Measurements from ENCODE around the gene ASTN1.

The ASTN1 gene

GRCh38 chr1:176876966-176877515 is 287.5 kb downstream of the ASTN1 start:
- H3K4me1 Mint-ChIP-seq (ENCODE audit: low read depth) = no peaks in the 10 kb centered on the region
- H3K27me3 Mint-ChIP-seq (ENCODE audit: low read depth) = no peaks in the 10 kb centered on the region
- H3K4me3 Mint-ChIP-seq = no peak overlapping the region
- H3K36me3 Mint-ChIP-seq (ENCODE audit: low read depth) = no peaks in the 10 kb centered on the region
- no peak overlapping the region for H3K27ac Mint-ChIP-seq
- H3K9me3 Mint-ChIP-seq = no peaks in the 10 kb centered on the region

- Mint-ChIP-seq H3K9me3 (no peaks in the 10 kb centered on the region), H3K4me3 (no peak overlapping the region), H3K4me1 (ENCODE audit: low read depth) (no peaks in the 10 kb centered on the region), H3K36me3 (ENCODE audit: low read depth) (no peaks in the 10 kb centered on the region), H3K27ac (no peak overlapping the region), H3K27me3 (ENCODE audit: low read depth) (no peaks in the 10 kb centered on the region)
Measured at GRCh38 chr1:176869577-176869976, 294.9 kb downstream of the ASTN1 start.

- no peak overlapping the region for H3K4me3 Mint-ChIP-seq
- no peaks in the 10 kb centered on the region for H3K4me1 Mint-ChIP-seq (ENCODE audit: low read depth)
- no peaks in the 10 kb centered on the region for H3K9me3 Mint-ChIP-seq
- no peaks in the 10 kb centered on the region for H3K36me3 Mint-ChIP-seq (ENCODE audit: low read depth)
- no peaks in the 10 kb centered on the region for H3K27me3 Mint-ChIP-seq (ENCODE audit: low read depth)
- no peak overlapping the region for H3K27ac Mint-ChIP-seq
Measured at GRCh38 chr1:176866011-176866714, 298.3 kb downstream of the ASTN1 start.

- Mint-ChIP-seq H3K4me1 (ENCODE audit: low read depth) (no peaks in the 10 kb centered on the region), H3K27me3 (ENCODE audit: low read depth) (no peaks in the 10 kb centered on the region), H3K9me3 (no peaks in the 10 kb centered on the region), H3K4me3 (no peak overlapping the region), H3K36me3 (ENCODE audit: low read depth) (no peaks in the 10 kb centered on the region), H3K27ac (no peak overlapping the region)
Measured at GRCh38 chr1:176864211-176864610, 300.3 kb downstream of the ASTN1 start.

- H3K36me3 Mint-ChIP-seq (ENCODE audit: low read depth) = no peaks in the 10 kb centered on the region
- no peaks in the 10 kb centered on the region for H3K27me3 Mint-ChIP-seq (ENCODE audit: low read depth)
- H3K9me3 Mint-ChIP-seq = no peaks in the 10 kb centered on the region
Measured at GRCh38 chr1:176863613-176864012, 300.9 kb downstream of the ASTN1 start.

GRCh38 chr1:176858433-176858916 is 306.0 kb downstream of the ASTN1 start:
- Mint-ChIP-seq H3K36me3 (ENCODE audit: low read depth) (no peaks in the 10 kb centered on the region), H3K4me1 (ENCODE audit: low read depth) (no peaks in the 10 kb centered on the region), H3K4me3 (no peak overlapping the region), H3K9me3 (no peaks in the 10 kb centered on the region), H3K27me3 (ENCODE audit: low read depth) (no peaks in the 10 kb centered on the region), H3K27ac (no peak overlapping the region)

More at GRCh38 chr1:176863613-176864012, 300.9 kb downstream of the ASTN1 start:
- no peaks in the 10 kb centered on the region for H3K4me1 Mint-ChIP-seq (ENCODE audit: low read depth)
- H3K4me3 Mint-ChIP-seq = no peak overlapping the region
- no peak overlapping the region for H3K27ac Mint-ChIP-seq

- H3K4me1 Mint-ChIP-seq (ENCODE audit: low read depth) = no peaks in the 10 kb centered on the region
- H3K27me3 Mint-ChIP-seq (ENCODE audit: low read depth) = no peaks in the 10 kb centered on the region
- no peak overlapping the region for H3K27ac Mint-ChIP-seq
- no peak overlapping the region for H3K4me3 Mint-ChIP-seq
- H3K9me3 Mint-ChIP-seq = no peaks in the 10 kb centered on the region
- H3K36me3 Mint-ChIP-seq (ENCODE audit: low read depth) = no peaks in the 10 kb centered on the region
Measured at GRCh38 chr1:176857632-176858031, 306.9 kb downstream of the ASTN1 start.

GRCh38 chr1:176854758-176855745 is 309.5 kb downstream of the ASTN1 start:
- H3K4me1 Mint-ChIP-seq (ENCODE audit: low read depth) = no peaks in the 10 kb centered on the region
- no peaks in the 10 kb centered on the region for H3K27me3 Mint-ChIP-seq (ENCODE audit: low read depth)
- no peaks in the 10 kb centered on the region for H3K9me3 Mint-ChIP-seq
- no peak overlapping the region for H3K27ac Mint-ChIP-seq
- H3K36me3 Mint-ChIP-seq (ENCODE audit: low read depth) = no peaks in the 10 kb centered on the region
- H3K4me3 Mint-ChIP-seq = no peak overlapping the region

- no peaks in the 10 kb centered on the region for H3K4me1 Mint-ChIP-seq (ENCODE audit: low read depth)
- no peaks in the 10 kb centered on the region for H3K36me3 Mint-ChIP-seq (ENCODE audit: low read depth)
- H3K9me3 Mint-ChIP-seq = no peaks in the 10 kb centered on the region
- H3K27me3 Mint-ChIP-seq (ENCODE audit: low read depth) = no peaks in the 10 kb centered on the region
- no peak overlapping the region for H3K27ac Mint-ChIP-seq
- no peak overlapping the region for H3K4me3 Mint-ChIP-seq
Measured at GRCh38 chr1:176854121-176854520, 310.4 kb downstream of the ASTN1 start.

- H3K4me3 Mint-ChIP-seq = no peak overlapping the region
- no peaks in the 10 kb centered on the region for H3K4me1 Mint-ChIP-seq (ENCODE audit: low read depth)
Measured at GRCh38 chr1:176853503-176853902, 311.0 kb downstream of the ASTN1 start.

GRCh38 chr1:176852124-176852523 is 312.4 kb downstream of the ASTN1 start:
- Mint-ChIP-seq H3K9me3 (no peaks in the 10 kb centered on the region), H3K4me3 (no peak overlapping the region), H3K27ac (no peak overlapping the region), H3K27me3 (ENCODE audit: low read depth) (no peaks in the 10 kb centered on the region), H3K4me1 (ENCODE audit: low read depth) (no peaks in the 10 kb centered on the region), H3K36me3 (ENCODE audit: low read depth) (no peaks in the 10 kb centered on the region)

More at GRCh38 chr1:176853503-176853902, 311.0 kb downstream of the ASTN1 start:
- Mint-ChIP-seq H3K27ac (no peak overlapping the region), H3K9me3 (no peaks in the 10 kb centered on the region), H3K27me3 (ENCODE audit: low read depth) (no peaks in the 10 kb centered on the region), H3K36me3 (ENCODE audit: low read depth) (no peaks in the 10 kb centered on the region)

- Mint-ChIP-seq H3K27me3 (ENCODE audit: low read depth) (no peaks in the 10 kb centered on the region), H3K4me3 (no peak overlapping the region), H3K36me3 (ENCODE audit: low read depth) (no peaks in the 10 kb centered on the region), H3K27ac (no peak overlapping the region), H3K9me3 (no peaks in the 10 kb centered on the region), H3K4me1 (ENCODE audit: low read depth) (no peaks in the 10 kb centered on the region)
Measured at GRCh38 chr1:176850871-176851270, 313.6 kb downstream of the ASTN1 start.

- Mint-ChIP-seq H3K4me1 (ENCODE audit: low read depth) (no peaks in the 10 kb centered on the region), H3K27me3 (ENCODE audit: low read depth) (no peaks in the 10 kb centered on the region), H3K9me3 (no peaks in the 10 kb centered on the region), H3K36me3 (ENCODE audit: low read depth) (no peaks in the 10 kb centered on the region), H3K4me3 (no peak overlapping the region), H3K27ac (no peak overlapping the region)
Measured at GRCh38 chr1:176849281-176849680, 315.2 kb downstream of the ASTN1 start.

GRCh38 chr1:176847052-176847451 is 317.5 kb downstream of the ASTN1 start:
- Mint-ChIP-seq H3K4me3 (no peak overlapping the region), H3K4me1 (ENCODE audit: low read depth) (no peaks in the 10 kb centered on the region)

More at GRCh38 chr1:176847052-176847451, 317.5 kb downstream of the ASTN1 start:
- no peaks in the 10 kb centered on the region for H3K9me3 Mint-ChIP-seq
- H3K27me3 Mint-ChIP-seq (ENCODE audit: low read depth) = no peaks in the 10 kb centered on the region
- no peaks in the 10 kb centered on the region for H3K36me3 Mint-ChIP-seq (ENCODE audit: low read depth)
- H3K27ac Mint-ChIP-seq = no peak overlapping the region

Data from T-helper 1 cell treated with Interleukin-12 subunit alpha and Interleukin-12 subunit beta and Interleukin-4 antibody, amounts not matched to agents 30 μg/mL and 1 μg/mL, for 36 hours (primary cell).